Neural progenitor cell (in vitro differentiated cells): ENCODE data around the gene OXSR1. TPM values are rescaled to one million over a fixed set of nuclear protein-coding genes. Genes with fewer than 3 reads are reported as not detected.

ENCODE experiments used
- DNase-seq: peaks from one replicate; pipeline ENCODE4 v3.0.0-alpha.2; 2016; ENCODE audit warnings: low spot score
- H2AFZ ChIP-seq: fragments of 200-600 bp; sonication (generic); replicated peaks from 2 replicates; pipeline ENCODE4 v1.6.1; 2016; ENCODE audit warnings: antibody characterized with exemption
- H3F3A ChIP-seq: fragments of 200-600 bp; sonication (generic); 2 replicates; pipeline ENCODE4 v1.6.1; 2016; ENCODE audit warnings: antibody characterized with exemption, low read depth
- H3K27ac ChIP-seq: fragments of 200-600 bp; sonication (generic); 2 replicates; pipeline ENCODE4 v1.5.1; 2016; ENCODE audit warnings: mild to moderate bottlenecking
- H3K27me3 ChIP-seq: fragments of 200-600 bp; sonication (generic); 2 replicates; pipeline ENCODE4 v1.6.1; 2016; ENCODE audit warnings: mild to moderate bottlenecking, moderate library complexity
- H3K36me3 ChIP-seq: fragments of 200-600 bp; sonication (generic); 2 replicates; pipeline ENCODE4 v1.5.1; 2016
- H3K4me1 ChIP-seq: fragments of 200-600 bp; sonication (generic); 2 replicates; pipeline ENCODE4 v1.6.1; 2016; ENCODE audit warnings: mixed run types
- H3K4me2 ChIP-seq: fragments of 200-600 bp; sonication (generic); 2 replicates; pipeline ENCODE4 v1.6.1; 2016
- H3K4me3 ChIP-seq: fragments of 200-600 bp; sonication (generic); 2 replicates; pipeline ENCODE4 v1.5.1; 2016
- H3K79me2 ChIP-seq: fragments of 200-600 bp; sonication (generic); 2 replicates; pipeline ENCODE4 v1.6.1; 2016; ENCODE audit warnings: low read depth
- H3K9ac ChIP-seq: fragments of 200-600 bp; sonication (generic); 2 replicates; pipeline ENCODE4 v1.6.1; 2016
- H3K9me3 ChIP-seq: fragments of 200-600 bp; sonication (generic); 2 replicates; pipeline ENCODE4 v1.5.1; 2016; ENCODE audit warnings: low read depth
- H4K20me1 ChIP-seq: fragments of 200-600 bp; sonication (generic); 2 replicates; pipeline ENCODE4 v1.6.1; 2016; ENCODE audit warnings: low read depth
- H3K27ac Mint-ChIP-seq: 3 replicates; pipeline ENCODE4 v1.8.0; 2021; ENCODE audit warnings: mixed read lengths
- H3K27me3 Mint-ChIP-seq: 2 replicates; pipeline ENCODE4 v1.8.0; 2022; ENCODE audit warnings: low read depth, mild to moderate bottlenecking, inconsistent platforms, moderate library complexity, mixed read lengths; ENCODE audit not compliant: insufficient read depth
- H3K36me3 Mint-ChIP-seq: 3 replicates; pipeline ENCODE4 v1.8.0; 2021; ENCODE audit warnings: mixed read lengths
- H3K4me1 Mint-ChIP-seq: 3 replicates; pipeline ENCODE4 v1.8.0; 2021; ENCODE audit warnings: mixed read lengths
- H3K4me3 Mint-ChIP-seq: 3 replicates; pipeline ENCODE4 v1.8.0; 2021; ENCODE audit warnings: mild to moderate bottlenecking, moderate library complexity, mixed read lengths
- H3K9me3 Mint-ChIP-seq: 3 replicates; pipeline ENCODE4 v1.8.0; 2020; ENCODE audit warnings: mixed read lengths
- EZH2 ChIP-seq: fragments of 200-600 bp; sonication (generic); IDR thresholded peaks from 2 replicates; pipeline ENCODE4 v1.6.1; 2017; ENCODE audit warnings: antibody characterized with exemption, mild to moderate bottlenecking, moderate library complexity
- EZH2phosphoT487 ChIP-seq: fragments of 200-600 bp; sonication (generic); IDR thresholded peaks from 2 replicates; pipeline ENCODE4 v1.6.1; 2017; ENCODE audit warnings: antibody characterized with exemption
- total RNA-seq: library from RNA; depleted of rRNA; stranded (reverse); fragments of >200 nt; gene quantifications from 2 replicates; pipeline ENCODE4 v1.2.3, GENCODE V29; 2015; ENCODE audit warnings: low replicate concordance
- TF ChIP-seq, protein P1 (sequence below): fragments of 200-600 bp; sonication (generic); IDR thresholded peaks from 2 replicates; pipeline ENCODE4 v1.5.1; 2017; ENCODE audit warnings: antibody characterized with exemption, mild to moderate bottlenecking

Gene OXSR1
- 60.2 and 65.8 TPM in 2 replicates for total RNA-seq

DNA sequence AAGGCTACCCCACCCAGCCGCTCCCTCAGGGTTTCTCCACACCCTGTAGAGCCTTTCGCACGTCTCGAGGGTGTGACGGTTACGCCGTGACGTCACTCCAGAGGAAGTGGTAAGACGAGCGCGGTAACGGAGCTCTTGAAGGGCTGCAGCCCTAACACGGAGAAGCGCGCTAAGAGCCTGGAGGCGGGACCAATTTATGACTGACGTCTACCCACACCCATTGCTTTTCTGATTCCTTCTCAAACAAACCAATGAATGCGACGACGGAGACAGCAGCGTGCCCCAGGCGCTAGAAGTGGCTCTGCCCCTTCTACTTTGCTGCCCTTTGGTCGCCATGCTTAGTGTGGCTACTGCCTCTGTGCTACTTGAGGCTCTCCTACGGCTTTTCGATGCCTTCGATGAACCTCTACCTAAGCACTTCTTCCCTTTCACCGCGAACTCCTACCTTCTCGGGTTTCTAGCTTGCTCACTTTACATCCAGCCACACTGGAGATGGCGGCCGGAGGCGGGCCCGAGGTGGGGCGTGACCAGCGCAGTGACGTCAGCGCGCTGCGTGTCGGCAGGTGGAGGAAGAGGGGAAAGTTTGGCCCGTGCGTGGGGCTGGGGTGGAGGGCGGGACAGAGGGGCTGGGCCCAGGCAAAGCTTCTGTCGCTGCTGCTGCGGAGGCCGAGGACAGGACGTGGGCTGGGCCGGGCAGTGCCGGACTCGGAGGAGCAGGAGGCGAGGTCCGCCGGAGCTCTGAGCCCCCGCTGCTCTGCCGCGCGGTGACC, at the start of gene OXSR1:
Gene OXSR1 (plus strand): TSS at position 586 of the 770 bp plus-strand sequence. CDS start 340 bp downstream, outside the sequence.
- TF ChIP-seq EZH2phosphoT487 (no peak), EZH2 (no peak)
- TF ChIP-seq, protein P1, sequence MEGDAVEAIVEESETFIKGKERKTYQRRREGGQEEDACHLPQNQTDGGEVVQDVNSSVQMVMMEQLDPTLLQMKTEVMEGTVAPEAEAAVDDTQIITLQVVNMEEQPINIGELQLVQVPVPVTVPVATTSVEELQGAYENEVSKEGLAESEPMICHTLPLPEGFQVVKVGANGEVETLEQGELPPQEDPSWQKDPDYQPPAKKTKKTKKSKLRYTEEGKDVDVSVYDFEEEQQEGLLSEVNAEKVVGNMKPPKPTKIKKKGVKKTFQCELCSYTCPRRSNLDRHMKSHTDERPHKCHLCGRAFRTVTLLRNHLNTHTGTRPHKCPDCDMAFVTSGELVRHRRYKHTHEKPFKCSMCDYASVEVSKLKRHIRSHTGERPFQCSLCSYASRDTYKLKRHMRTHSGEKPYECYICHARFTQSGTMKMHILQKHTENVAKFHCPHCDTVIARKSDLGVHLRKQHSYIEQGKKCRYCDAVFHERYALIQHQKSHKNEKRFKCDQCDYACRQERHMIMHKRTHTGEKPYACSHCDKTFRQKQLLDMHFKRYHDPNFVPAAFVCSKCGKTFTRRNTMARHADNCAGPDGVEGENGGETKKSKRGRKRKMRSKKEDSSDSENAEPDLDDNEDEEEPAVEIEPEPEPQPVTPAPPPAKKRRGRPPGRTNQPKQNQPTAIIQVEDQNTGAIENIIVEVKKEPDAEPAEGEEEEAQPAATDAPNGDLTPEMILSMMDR = no peak

DNA sequence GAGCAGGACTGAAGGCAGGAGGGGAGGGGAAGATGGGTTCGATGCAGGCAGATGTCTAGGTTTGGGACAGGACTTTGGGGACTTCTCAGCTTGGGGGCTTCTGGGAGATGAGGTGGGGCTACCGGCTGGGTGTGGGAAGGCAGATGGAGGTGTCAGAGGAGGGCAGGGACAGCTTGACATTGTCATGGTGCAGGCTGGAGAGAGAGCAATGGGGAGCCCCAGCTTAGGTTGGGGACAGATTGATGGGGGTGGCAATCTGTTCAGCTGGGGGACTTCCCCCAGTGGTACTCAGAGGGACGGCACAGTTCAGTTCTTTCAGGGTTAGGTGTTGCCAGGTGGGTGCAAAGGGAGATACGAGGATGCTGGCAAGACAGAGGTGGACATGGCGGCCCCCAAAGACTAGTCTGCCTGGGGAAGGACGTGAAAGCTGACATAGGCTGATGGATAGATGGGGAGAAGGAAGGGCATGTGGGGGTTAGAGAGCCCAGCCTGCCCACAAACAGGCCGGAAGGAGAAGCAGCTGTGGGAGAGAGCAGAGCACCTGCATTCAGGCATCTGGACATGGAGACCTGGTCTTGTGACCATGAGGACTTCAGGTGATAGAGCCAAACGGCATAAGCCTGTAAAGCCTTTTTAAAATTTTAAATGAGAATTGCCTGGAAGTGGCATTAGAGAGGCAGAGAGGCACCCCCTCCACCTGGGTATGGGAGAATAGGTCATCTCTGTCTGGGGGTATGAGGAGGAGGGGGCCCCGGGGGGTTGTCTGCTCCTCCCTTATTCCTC, 49.5 kb upstream of the OXSR1 start:
- Histone ChIP-seq H3K27me3 (no peaks in the 10 kb centered on the region), H3K9ac (no peak overlapping the region), H3K36me3 (no peaks in the 10 kb centered on the region), H3K9me3 (no peaks in the 10 kb centered on the region), H3K27ac (no peak overlapping the region), H2AFZ (no peak overlapping the region), H3K4me2 (no peak overlapping the region), H3K4me1 (no peaks in the 10 kb centered on the region), H4K20me1 (no peaks in the 10 kb centered on the region), H3F3A (no peaks in the 10 kb centered on the region), H3K79me2 (no peaks in the 10 kb centered on the region), H3K4me3 (no peak overlapping the region)
- H3K4me1 Mint-ChIP-seq = no peaks in the 10 kb centered on the region
- peaks cover 6% of the 10 kb centered on the region for H3K36me3 Mint-ChIP-seq
- no peak overlapping the region for H3K27ac Mint-ChIP-seq
- H3K9me3 Mint-ChIP-seq = no peaks in the 10 kb centered on the region
- no peak for DNase-seq
- TF ChIP-seq EZH2 = no peak
- TF ChIP-seq, protein P1 = no peak
- TF ChIP-seq EZH2phosphoT487 = no peak
- H3K27me3 Mint-ChIP-seq = peaks cover 6% of the 10 kb centered on the region
- peak overlapping the region; percentile 9 for H3K4me3 Mint-ChIP-seq

More for the DNA sequence above, at the start of gene OXSR1:
- H3K4me2 ChIP-seq = peak within 1 kb of the TSS; percentile 79
- peak within 1 kb of the TSS; percentile 96 for H2AFZ ChIP-seq
- H3K27me3 Mint-ChIP-seq = peaks cover 10% of the 10 kb centered on the region
- peak within 1 kb of the TSS; percentile 99 for H3K27ac Mint-ChIP-seq
- peaks cover 22% of the 10 kb centered on the region for H3K4me1 Mint-ChIP-seq
- peaks cover 42% of the 10 kb centered on the region for H3F3A ChIP-seq
- H3K9me3 Mint-ChIP-seq = no peaks in the 10 kb centered on the region
- H3K4me1 ChIP-seq = peaks cover 3% of the 10 kb centered on the region
- peaks cover 15% of the 10 kb centered on the region for H3K36me3 Mint-ChIP-seq
- H4K20me1 ChIP-seq = peaks cover 35% of the 10 kb centered on the region
- peak within 1 kb of the TSS; percentile 99 for H3K4me3 Mint-ChIP-seq
- H3K4me3 ChIP-seq = peak within 1 kb of the TSS; percentile 96
- H3K27ac ChIP-seq = peak within 1 kb of the TSS; percentile 87
- peak; percentile 98 for DNase-seq
- peak within 1 kb of the TSS; percentile 67 for H3K9ac ChIP-seq
- peaks cover 45% of the 10 kb centered on the region for H3K79me2 ChIP-seq
- no peaks in the 10 kb centered on the region for H3K36me3 ChIP-seq
- no peaks in the 10 kb centered on the region for H3K27me3 ChIP-seq
- H3K9me3 ChIP-seq = no peaks in the 10 kb centered on the region

DNA sequence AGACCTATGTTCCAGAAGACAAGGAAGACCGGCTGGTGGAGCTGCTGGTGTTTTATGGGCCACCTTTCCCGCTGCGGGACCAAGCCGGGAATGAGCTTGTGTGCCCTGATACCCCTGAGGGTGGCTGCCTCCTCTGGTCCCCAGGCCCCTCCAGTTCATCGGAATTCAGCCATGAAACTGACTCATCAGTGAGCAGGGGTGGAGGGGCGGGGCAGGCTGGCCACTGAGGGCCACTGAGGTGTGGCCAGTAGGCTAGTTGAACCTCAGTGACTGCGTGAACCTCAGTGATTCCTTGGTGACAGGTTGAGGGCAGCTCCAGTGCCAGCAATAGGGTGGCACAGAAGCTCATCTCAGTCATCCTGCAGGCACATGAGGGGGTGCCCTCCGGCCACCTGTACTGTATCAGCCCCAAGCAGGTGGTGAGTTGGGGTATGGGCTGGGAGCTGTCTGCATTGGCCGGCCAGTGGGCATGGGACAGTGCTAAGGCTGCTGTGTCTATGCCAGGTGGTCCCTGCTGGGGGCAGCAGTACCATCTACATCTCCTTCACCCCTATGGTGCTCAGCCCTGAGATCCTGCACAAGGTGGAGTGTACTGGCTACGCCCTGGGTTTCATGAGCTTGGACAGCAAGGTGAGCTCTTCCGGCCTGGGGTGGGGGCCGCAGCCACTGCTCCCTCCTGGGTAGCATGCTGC, 48.7 kb upstream of the OXSR1 start:
- Histone ChIP-seq H3K4me3 (no peak overlapping the region), H3K36me3 (no peaks in the 10 kb centered on the region), H3K4me1 (no peaks in the 10 kb centered on the region), H2AFZ (no peak overlapping the region), H3K79me2 (no peaks in the 10 kb centered on the region), H3K9me3 (no peaks in the 10 kb centered on the region), H3K27me3 (no peaks in the 10 kb centered on the region), H3F3A (no peaks in the 10 kb centered on the region), H3K9ac (no peak overlapping the region), H4K20me1 (no peaks in the 10 kb centered on the region), H3K27ac (no peak overlapping the region), H3K4me2 (no peak overlapping the region)
- Mint-ChIP-seq H3K27ac (no peak overlapping the region), H3K9me3 (no peaks in the 10 kb centered on the region), H3K27me3 (peaks cover 6% of the 10 kb centered on the region), H3K4me3 (no peak overlapping the region), H3K36me3 (peaks cover 8% of the 10 kb centered on the region), H3K4me1 (no peaks in the 10 kb centered on the region)
- DNase-seq = no peak
- TF ChIP-seq, protein P1 = no peak
- TF ChIP-seq EZH2phosphoT487 (no peak), EZH2 (no peak)
